Stomach (tissue), 9 donors: ENCODE results near the gene ZNF609. TPM values are rescaled to one million over a fixed set of nuclear protein-coding genes. Genes with fewer than 3 reads are reported as not detected.
"Not testable (repeated sequence)": the region's sequence is repeated elsewhere in the genome, so short reads cannot be mapped to it uniquely, and the experiment has no call there.

Experiments used
- DNase-seq, 2 donors: peaks; one replicate each; pipeline versions ENCODE4 v3.0.0 to v3.0.0-alpha.2; 2013 to 2019
- H3K27ac ChIP-seq, 5 donors: fragments of 200-600 bp in 4 of 5; sonication (generic) in 4 of 5; one replicate each; pipeline ENCODE4 v1.5.1; 2013 to 2019; ENCODE audit warnings: mild to moderate bottlenecking in 1 of 5, moderate library complexity in 1 of 5
- H3K27me3 ChIP-seq, 3 donors: fragments of 200-600 bp; sonication (generic); one replicate each; pipeline ENCODE4 v1.5.1; 2017 to 2019; ENCODE audit warnings: mixed run types in 1 of 3
- H3K36me3 ChIP-seq, 4 donors: fragments of 200-600 bp; sonication (generic); 1 replicate in 3 of 4; 2 replicates in 1 of 4; pipeline ENCODE4 v1.5.1; 2016 to 2019
- H3K4me1 ChIP-seq, 4 donors: fragments of 200-600 bp; sonication (generic); one replicate each; pipeline ENCODE4 v1.5.1; 2016 to 2019
- H3K4me3 ChIP-seq, 4 donors: fragments of 200-600 bp; sonication (generic) in 3 of 4; one replicate each; pipeline ENCODE4 v1.5.1; 2016 to 2019; ENCODE audit warnings: mild to moderate bottlenecking in 1 of 4
- H3K9me3 ChIP-seq, 4 donors: fragments of 200-600 bp; sonication (generic); one replicate each; pipeline ENCODE4 v1.5.1; 2016 to 2019
- EP300 ChIP-seq: sonication (generic); formaldehyde crosslinking; IDR thresholded peaks from one replicate; pipeline ENCODE4 v1.6.1; 2017; ENCODE audit warnings: antibody characterized with exemption
- POLR2A ChIP-seq, 4 donors: fragments of 450-650 bp; IDR thresholded peaks; one replicate each; pipeline ENCODE4 v1.6.1; 2016; ENCODE audit warnings: antibody characterized with exemption in 4 of 4, control low read depth in 2 of 4, mild to moderate bottlenecking in 1 of 4, moderate library complexity in 1 of 4
- POLR2AphosphoS5 ChIP-seq, 3 donors: sonication (generic); formaldehyde crosslinking; IDR thresholded peaks; one replicate each; pipeline ENCODE4 v1.6.1; 2016; ENCODE audit warnings: antibody characterized with exemption in 3 of 3
- WGBS, 5 donors: extraction: QIAGEN DNeasy Blood & Tissue Kit in 3 of 5; methylation state at CpG; one replicate each; pipeline versions ENCODE4 v1.1.5 to v1.1.7; 2013 to 2018; 5-methylcytosine and 5-hydroxymethylcytosine counted together
- intact Hi-C: fragments of 100-400 bp; cut with DNase I; formaldehyde crosslinking; loops from one replicate; pipeline ENCODE4 v1.15.1; 2023; ENCODE audit warnings: low total_unique reads
- polyA plus RNA-seq, 3 donors: library from polyadenylated mRNA; stranded (reverse); fragments of 200-250 nt; gene quantifications; one replicate each; pipeline ENCODE4 v1.2.3, GENCODE V29; 2013
- total RNA-seq, 5 donors: library from RNA; depleted of rRNA; stranded (reverse); fragments of >200 nt; gene quantifications; one replicate each; pipeline versions ENCODE4 v1.1.0 to v1.2.3, GENCODE V29; 2014 to 2016
- TF ChIP-seq, protein P1 (sequence below), 7 experiments: fragments of 450-650 bp in 4 of 7; fragments of 200-600 bp in 3 of 7; sonication (generic) in 3 of 7; IDR thresholded peaks; one replicate each; pipeline ENCODE4 v1.5.1; 2016 to 2019; ENCODE audit warnings: antibody characterized with exemption in 7 of 7, control low read depth in 2 of 7, mild to moderate bottlenecking in 1 of 7
- donor health status: healthy with polysubstance abuse.
- donor health status: Bipolar disorder and iron deficiency.
- donor health status: healthy.

The ZNF609 gene
- total and polyA plus RNA-seq, 8 donors: 2.7 to 64.7 (median 27.0) TPM

GRCh38 chr15:64599716-64600115 lies 139.3 kb downstream of the ZNF609 start:
- no peaks in the 10 kb centered on the region for H3K36me3 ChIP-seq
- no peaks in the 10 kb centered on the region for H3K9me3 ChIP-seq
- no peak overlapping the region for H3K27ac ChIP-seq
- intact Hi-C loops: no loop called here
- 13 to 27% (median 26%) methylated on average over 2 of the region's 2 CpGs for WGBS, 5 donors
- no peak overlapping the region for H3K4me3 ChIP-seq
- H3K27me3 ChIP-seq: no peaks in the 10 kb centered on the region
- peaks cover 17 to 66% (median 34%) of the 10 kb centered on the region in 4 donors for H3K4me1 ChIP-seq
- no peak for DNase-seq
- TF ChIP-seq, protein P1, sequence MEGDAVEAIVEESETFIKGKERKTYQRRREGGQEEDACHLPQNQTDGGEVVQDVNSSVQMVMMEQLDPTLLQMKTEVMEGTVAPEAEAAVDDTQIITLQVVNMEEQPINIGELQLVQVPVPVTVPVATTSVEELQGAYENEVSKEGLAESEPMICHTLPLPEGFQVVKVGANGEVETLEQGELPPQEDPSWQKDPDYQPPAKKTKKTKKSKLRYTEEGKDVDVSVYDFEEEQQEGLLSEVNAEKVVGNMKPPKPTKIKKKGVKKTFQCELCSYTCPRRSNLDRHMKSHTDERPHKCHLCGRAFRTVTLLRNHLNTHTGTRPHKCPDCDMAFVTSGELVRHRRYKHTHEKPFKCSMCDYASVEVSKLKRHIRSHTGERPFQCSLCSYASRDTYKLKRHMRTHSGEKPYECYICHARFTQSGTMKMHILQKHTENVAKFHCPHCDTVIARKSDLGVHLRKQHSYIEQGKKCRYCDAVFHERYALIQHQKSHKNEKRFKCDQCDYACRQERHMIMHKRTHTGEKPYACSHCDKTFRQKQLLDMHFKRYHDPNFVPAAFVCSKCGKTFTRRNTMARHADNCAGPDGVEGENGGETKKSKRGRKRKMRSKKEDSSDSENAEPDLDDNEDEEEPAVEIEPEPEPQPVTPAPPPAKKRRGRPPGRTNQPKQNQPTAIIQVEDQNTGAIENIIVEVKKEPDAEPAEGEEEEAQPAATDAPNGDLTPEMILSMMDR (IDR thresholded peaks at IDR 0.05): no peak

- intact Hi-C loops: no loop called here
- WGBS, 5 donors: 76 to 97% (median 96%) methylated on average over 1 of the region's 1 CpG
- H3K9me3 ChIP-seq: no peaks in the 10 kb centered on the region
- no peak overlapping the region for H3K27ac ChIP-seq
- TF ChIP-seq, protein P1 (IDR thresholded peaks at IDR 0.05): no peak
- no peak for TF ChIP-seq POLR2A (IDR thresholded peaks at IDR 0.05)
- no peak for TF ChIP-seq EP300
- TF ChIP-seq POLR2AphosphoS5 (IDR thresholded peaks at IDR 0.05): no peak
- H3K4me3 ChIP-seq: no peak overlapping the region
- H3K4me1 ChIP-seq: peaks cover 17 to 71% (median 37%) of the 10 kb centered on the region in 4 donors
- no peaks in the 10 kb centered on the region for H3K27me3 ChIP-seq
- no peaks in the 10 kb centered on the region for H3K36me3 ChIP-seq
- no peak for DNase-seq
Observed at GRCh38 chr15:64600794-64601193, 140.4 kb downstream of the ZNF609 start.

DNA sequence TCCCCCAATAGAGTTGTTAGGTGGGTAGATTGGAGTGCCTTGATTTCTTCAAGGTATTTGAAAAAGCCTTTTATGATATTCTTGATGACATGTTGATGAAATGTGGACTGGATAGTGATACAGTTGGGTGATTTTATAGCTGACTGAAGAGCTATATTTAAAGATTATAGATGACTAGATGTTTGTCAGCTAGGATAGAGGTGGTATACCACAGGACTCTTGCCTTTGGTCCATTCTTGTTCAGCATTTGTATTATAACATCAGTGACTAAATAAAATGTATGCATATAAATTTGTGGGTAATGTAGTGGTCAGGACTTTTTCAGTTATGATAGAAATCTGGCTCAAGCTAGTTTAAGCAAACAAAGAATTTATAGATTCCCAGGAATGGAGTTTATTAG lies 143.9 kb downstream of the ZNF609 start:
- DNase-seq: no peak
- peaks cover 5 to 42% (median 16%) of the 10 kb centered on the region in 4 donors for H3K4me1 ChIP-seq
- intact Hi-C loops: no loop called here
- no peak overlapping the region for H3K4me3 ChIP-seq
- H3K27ac ChIP-seq: no peak overlapping the region
- H3K27me3 ChIP-seq: no peaks in the 10 kb centered on the region
- H3K36me3 ChIP-seq: no peaks in the 10 kb centered on the region
- no peaks in the 10 kb centered on the region for H3K9me3 ChIP-seq
- TF ChIP-seq POLR2A (IDR thresholded peaks at IDR 0.05): no peak
- no peak for TF ChIP-seq EP300
- TF ChIP-seq, protein P1 (IDR thresholded peaks at IDR 0.05): no peak
- TF ChIP-seq POLR2AphosphoS5 (IDR thresholded peaks at IDR 0.05): no peak

GRCh38 chr15:64607416-64607815 lies 147.0 kb downstream of the ZNF609 start:
- H3K27ac ChIP-seq, H3K27me3 ChIP-seq, intact Hi-C loops, H3K36me3 ChIP-seq, H3K9me3 ChIP-seq, H3K4me3 ChIP-seq, DNase-seq: not testable (repeated sequence)
- WGBS, 5 donors: 95 to 99% (median 97%) methylated on average over 6 of the region's 6 CpGs
- peaks cover 0 to 29% (median 14%) of the 10 kb centered on the region in 4 donors for H3K4me1 ChIP-seq

DNA sequence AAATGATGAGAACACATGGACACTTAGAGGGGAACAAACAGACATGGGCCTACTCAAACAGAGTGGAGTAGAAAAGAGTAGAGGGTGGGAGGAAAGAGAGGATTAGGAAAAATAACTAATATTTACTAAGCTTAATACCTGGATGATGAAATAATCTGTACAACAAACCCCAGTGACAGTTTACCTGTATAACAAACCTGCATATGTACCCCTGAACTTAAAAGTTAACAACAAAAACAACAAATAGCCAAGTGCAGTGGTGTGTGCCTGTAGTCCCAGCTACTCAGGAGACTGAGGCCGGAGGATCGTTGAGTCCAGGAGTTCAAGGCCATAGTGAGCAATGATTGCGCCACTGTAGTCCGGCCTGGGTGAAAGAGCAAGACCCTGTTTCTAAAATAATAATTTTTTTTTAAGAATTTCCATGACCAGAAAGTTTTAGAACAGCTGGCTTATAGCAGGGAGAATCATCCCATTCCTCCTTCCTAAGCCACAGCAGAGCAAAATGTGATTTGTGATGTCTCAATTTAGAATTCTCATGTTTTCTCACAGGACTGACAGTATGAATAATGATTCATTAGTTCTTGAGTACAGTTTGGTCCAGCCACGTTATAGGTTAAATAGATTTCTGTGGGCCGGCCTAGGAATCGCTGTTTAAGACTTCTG lies 150.0 kb downstream of the ZNF609 start:
- Histone ChIP-seq H3K36me3 (peaks cover 0 to 6% (median 0%) of the 10 kb centered on the region in 4 donors), H3K27ac (peak overlapping the region in 1 of 5 donors; percentile 16), H3K4me3 (no peak overlapping the region), H3K27me3 (no peaks in the 10 kb centered on the region), H3K9me3 (no peaks in the 10 kb centered on the region), H3K4me1 (peaks cover 0 to 17% (median 10%) of the 10 kb centered on the region in 4 donors)
- TF ChIP-seq EP300: no peak
- no peak for TF ChIP-seq POLR2AphosphoS5 (IDR thresholded peaks at IDR 0.05)
- TF ChIP-seq POLR2A (IDR thresholded peaks at IDR 0.05): no peak
- TF ChIP-seq, protein P1 (IDR thresholded peaks at IDR 0.05): no peak
- intact Hi-C loops: no loop called here
- 59 to 66% (median 64%) methylated on average over 7 of the region's 7 CpGs for WGBS, 5 donors
- no peak for DNase-seq
